Measurements from ENCODE around the gene PRR15.
"Not testable (repeated sequence)": the region's sequence is repeated elsewhere in the genome, so short reads cannot be mapped to it uniquely, and the experiment has no call there.

PRR15 gene, protein sequence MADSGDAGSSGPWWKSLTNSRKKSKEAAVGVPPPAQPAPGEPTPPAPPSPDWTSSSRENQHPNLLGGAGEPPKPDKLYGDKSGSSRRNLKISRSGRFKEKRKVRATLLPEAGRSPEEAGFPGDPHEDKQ

GRCh38 chr7:29563590-29564495 is at the start of gene PRR15:
TSS of gene PRR15 (plus strand) at chr7:29563835. CDS start at chr7:29566330, 2,495 bp downstream.
- DNase-seq (ENCODE audit: low read depth in 2 of 2), result no peak

- DNase-seq (ENCODE audit: low read depth in 2 of 2), result no peak
These were observed 47.1 kb upstream of the PRR15 start for GRCh38 chr7:29516491-29516890.

DNA sequence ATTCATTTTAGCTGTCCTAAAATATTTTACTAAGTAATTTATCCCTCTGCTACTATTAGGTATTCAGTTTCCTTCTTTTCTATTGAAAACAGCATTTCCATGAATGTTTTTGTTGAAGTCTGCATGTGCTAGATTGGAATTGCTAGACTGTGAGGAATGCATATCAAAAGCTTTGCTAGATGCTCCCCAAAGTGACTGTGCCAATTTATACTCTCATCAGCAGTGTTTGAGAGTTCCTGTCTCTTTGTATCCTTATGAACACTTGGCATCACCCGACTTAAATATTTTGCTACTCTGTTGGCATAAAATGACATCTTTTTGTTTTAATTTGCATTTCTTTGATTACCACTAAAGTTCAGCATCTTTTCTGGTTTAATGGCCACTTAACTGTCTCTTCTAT is 45.0 kb upstream of the PRR15 start:
- no peak for DNase-seq (ENCODE audit: low read depth in 2 of 2)

DNA sequence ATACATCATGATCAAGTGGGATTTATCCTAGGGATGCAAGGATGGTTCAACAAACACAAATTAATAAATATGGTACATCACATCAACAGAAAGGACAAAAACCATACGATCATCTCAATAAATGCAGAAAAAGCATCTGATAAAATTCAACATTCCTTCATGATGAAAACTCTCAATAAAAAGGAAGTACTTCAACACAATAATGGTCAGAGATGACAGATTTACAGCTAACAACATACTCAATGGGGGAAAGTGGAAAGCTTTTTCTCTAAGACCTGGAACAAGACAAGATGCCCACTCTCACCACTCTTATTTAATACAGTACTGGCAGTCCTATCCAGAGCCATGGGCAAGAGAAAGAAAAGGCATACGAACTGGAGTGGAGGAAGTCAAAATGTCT is 39.9 kb upstream of the PRR15 start:
- DNase-seq (ENCODE audit: low read depth in 2 of 2), result no peak

DNA sequence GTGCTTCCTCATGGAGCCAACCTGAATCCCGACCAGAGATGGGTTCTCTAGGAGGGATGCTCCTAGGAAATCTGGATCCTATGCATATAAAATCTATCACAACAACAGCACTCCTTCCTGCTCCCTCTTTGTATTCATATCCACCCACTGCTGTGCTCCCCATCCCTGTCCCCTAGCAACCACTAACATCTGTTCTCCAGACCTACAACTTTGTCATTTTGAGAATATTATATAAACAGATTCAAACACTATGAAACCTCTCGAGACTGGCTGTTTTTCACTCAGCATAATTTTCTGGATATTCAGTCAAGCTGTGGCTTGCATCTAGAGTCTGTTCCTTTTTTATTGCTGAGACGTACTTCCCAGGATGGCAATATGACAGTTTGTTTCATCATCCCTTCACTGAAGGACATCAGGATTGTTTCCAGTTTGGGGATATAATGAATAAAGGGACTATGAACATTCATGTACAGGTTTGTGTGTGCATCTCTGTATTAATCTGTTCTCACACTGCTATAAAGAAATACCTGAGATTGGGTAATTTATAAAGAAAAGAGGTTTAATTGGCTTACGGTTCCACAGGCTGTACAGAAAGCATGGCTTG is 36.0 kb upstream of the PRR15 start:
- DNase-seq (ENCODE audit: low read depth in 2 of 2), result no peak

- DNase-seq (ENCODE audit: low read depth in 2 of 2), result not testable (repeated sequence)
These were observed 35.1 kb upstream of the PRR15 start for GRCh38 chr7:29528526-29528925.

DNA sequence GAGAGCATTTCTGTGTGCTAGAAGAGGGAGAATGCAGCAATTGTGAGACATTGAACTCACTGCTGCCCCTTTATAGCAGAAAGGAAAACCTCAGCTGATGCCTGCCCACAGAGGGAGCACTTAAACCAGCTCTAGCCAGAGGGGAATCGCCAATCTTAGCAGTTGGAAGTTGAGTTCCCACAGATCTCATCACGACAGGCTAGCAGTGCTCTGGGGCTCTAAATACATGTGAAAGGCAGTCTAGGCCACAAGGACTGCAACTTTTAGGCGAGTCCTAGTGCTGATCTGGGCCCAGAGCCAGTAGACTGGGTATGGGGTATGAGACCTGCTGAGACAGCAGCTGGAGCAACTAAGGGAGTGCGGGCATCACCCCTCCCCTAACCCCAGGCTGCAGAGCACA is 25.2 kb upstream of the PRR15 start:
- no peak for DNase-seq (ENCODE audit: low read depth in 2 of 2)

- no peak for DNase-seq (ENCODE audit: low read depth in 2 of 2)
These were observed 24.2 kb upstream of the PRR15 start for GRCh38 chr7:29539471-29539870.

- DNase-seq (ENCODE audit: low read depth in 2 of 2), result no peak
These were observed 16.2 kb upstream of the PRR15 start for GRCh38 chr7:29547421-29547820.

GRCh38 chr7:29548823-29549222 is 14.8 kb upstream of the PRR15 start:
- DNase-seq (ENCODE audit: low read depth in 2 of 2), result no peak

- DNase-seq (ENCODE audit: low read depth in 2 of 2), result no peak
These were observed 11.2 kb upstream of the PRR15 start for GRCh38 chr7:29552392-29552791.

DNA sequence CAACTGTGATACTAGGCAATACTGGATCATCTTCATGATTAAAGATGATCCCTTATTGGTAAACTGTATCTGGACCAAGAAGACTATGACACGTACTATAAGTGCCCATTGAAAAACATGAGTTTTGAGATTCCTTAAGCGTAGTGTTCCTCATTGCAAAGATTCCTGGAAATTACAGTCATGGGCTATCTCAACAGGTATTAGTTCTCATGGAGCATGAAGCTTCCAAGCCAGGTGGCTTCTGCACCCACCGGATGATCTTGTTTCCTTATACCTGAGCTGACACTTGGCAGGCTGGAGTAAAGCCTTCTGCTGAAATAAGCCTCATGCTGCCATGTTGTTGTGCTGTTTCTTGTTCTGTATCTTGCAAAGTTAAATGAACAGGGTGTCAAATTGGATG is 8.6 kb upstream of the PRR15 start:
- no peak for DNase-seq (ENCODE audit: low read depth in 2 of 2)

GRCh38 chr7:29556405-29557195 is 7.0 kb upstream of the PRR15 start:
- DNase-seq (ENCODE audit: low read depth in 2 of 2), result no peak

GRCh38 chr7:29557954-29558353 is 5.7 kb upstream of the PRR15 start:
- DNase-seq (ENCODE audit: low read depth in 2 of 2), result no peak

DNA sequence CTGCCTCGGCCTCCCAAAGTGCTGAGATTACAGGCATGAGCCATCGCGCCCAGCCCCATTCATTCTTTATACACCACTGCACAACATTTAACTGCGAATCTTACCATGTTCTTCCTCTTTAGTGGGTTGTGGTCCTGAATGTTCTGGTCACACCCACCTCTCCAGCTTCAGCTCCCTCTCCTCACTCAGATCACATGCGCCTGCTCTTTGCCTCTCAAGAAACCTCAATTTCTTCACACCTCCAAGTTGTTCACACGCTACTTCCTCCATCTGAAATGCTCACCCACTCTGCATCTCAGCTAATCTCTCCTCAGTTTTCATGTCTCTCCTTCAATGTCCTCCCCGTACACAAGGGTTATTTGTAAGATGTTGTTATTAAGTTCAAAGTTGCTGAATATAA is 2.4 kb upstream of the PRR15 start:
- no peak for DNase-seq (ENCODE audit: low read depth in 2 of 2)

- DNase-seq (ENCODE audit: low read depth in 2 of 2), result no peak
These were observed 1.3 kb upstream of the PRR15 start for GRCh38 chr7:29562307-29562706.

DNA sequence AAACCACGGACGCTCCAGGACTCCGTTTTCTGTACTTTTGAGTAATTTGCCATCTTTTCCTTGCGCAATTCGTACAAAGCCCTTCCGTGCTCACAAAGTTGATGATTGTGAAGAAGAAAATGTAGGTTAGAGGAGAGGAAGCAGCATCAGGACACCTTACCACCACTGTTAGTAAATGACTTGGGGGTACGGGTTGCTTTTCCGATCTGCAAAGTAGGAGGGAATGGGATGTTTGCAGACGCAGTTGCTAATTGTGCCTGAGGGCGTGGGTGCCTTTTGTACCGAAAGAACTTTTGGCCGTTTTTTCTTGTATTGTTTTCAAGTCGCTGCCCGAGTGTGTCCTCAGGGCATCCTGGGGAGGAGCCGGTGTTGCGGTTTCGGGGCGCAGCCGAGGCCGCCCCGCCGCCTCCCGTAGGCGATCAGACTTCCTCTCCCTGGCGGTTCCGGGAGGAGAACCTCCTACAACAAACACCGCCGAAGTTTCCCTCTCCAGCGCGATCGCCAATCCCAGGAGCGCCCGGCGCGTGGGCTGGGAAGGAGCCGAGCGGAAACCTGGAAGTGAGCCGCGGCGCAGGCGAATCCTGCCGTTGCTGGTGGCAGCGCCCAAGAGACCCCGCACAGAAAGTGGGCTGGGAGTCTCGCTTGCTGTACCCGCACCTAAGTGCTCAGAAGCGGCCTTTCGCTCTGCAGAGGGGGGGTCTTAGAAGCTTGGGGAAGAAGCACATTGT is 1.0 kb downstream of the PRR15 start:
- DNase-seq (ENCODE audit: low read depth in 2 of 2), result no peak

GRCh38 chr7:29565224-29565630 is 1.6 kb downstream of the PRR15 start:
- no peak for DNase-seq (ENCODE audit: low read depth in 2 of 2)

DNA sequence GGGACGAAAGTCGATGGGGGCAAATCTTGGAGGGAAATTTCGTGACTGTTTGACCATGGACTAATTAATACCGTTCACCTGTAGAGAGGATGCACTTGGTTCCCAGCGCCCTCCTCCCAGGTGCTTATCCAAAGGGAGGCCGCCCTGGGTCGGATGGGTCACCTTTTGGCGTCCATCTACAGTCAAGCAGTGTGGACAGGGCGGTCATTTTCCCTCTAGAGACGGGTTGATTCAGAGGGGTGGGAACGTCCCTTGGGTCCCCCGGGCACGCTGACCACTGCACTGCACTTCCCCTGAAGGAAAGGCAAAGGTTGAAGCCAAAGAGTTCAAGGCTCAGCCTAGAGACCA is 2.0 kb downstream of the PRR15 start:
- no peak for DNase-seq (ENCODE audit: low read depth in 2 of 2)

DNA sequence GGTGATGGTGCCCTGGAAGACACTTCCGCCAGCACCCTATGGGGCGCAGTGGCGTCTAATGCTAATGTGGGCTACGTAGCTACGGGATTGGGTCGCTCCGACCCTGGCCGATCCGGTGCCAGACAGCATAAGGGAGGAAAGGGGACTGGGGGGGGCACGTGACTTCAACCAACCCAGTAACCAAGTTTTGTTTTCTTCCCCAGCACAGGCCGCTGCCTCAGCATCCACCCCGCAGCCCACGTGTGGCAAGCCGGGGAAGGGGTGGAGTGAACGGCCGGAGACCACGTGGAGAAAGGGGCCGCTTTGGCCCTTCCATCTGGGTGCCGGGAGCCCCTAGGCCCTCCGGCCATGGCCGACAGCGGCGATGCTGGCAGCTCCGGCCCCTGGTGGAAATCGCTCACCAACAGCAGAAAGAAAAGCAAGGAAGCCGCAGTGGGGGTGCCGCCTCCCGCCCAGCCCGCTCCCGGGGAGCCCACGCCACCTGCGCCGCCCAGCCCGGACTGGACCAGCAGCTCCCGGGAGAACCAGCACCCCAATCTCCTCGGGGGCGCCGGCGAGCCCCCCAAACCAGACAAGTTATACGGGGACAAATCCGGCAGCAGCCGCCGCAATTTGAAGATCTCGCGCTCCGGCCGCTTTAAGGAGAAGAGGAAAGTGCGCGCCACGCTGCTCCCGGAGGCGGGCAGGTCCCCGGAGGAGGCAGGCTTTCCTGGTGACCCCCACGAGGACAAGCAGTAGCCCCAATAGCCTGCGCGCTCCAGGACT is 2.5 kb downstream of the PRR15 start:
- no peak for DNase-seq (ENCODE audit: low read depth in 2 of 2)

- no peak for DNase-seq (ENCODE audit: low read depth in 2 of 2)
These were observed 3.5 kb downstream of the PRR15 start for GRCh38 chr7:29567174-29567573.

Data from stimulated activated CD8-positive, alpha-beta memory T cell treated with anti-CD3 and anti-CD28 coated beads, Interleukin-15, amount 100 ng/mL, for 48 hours (primary cell).